ENCODE results near the gene RABGAP1. TPM values are rescaled to one million over a fixed set of nuclear protein-coding genes. Genes with fewer than 3 reads are reported as not detected.

Gene RABGAP1
- total and polyA plus RNA-seq, 2 experiments from 2014 or later = 8.5 to 33.9 TPM

DNA sequence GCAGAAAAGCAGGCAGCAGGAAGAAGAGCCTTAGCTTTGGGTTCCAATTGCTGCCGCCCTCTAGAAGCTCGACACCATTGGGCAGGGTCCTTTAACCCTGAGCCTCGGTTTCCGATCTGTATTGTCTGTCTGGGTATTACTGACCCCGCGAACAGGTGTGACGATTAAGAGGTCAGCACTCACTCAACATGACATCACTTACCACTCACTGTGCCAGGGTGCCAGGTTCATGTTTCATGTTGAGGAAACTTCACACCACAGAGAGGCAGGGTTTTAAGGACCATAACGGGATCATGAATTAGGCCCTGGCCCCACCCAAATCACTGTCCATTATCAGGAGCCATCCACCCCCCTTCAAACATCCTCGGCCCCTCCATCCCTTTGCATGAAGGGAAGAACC, 168.2 kb downstream of the RABGAP1 start (continued):
- TF ChIP-seq, protein P1, sequence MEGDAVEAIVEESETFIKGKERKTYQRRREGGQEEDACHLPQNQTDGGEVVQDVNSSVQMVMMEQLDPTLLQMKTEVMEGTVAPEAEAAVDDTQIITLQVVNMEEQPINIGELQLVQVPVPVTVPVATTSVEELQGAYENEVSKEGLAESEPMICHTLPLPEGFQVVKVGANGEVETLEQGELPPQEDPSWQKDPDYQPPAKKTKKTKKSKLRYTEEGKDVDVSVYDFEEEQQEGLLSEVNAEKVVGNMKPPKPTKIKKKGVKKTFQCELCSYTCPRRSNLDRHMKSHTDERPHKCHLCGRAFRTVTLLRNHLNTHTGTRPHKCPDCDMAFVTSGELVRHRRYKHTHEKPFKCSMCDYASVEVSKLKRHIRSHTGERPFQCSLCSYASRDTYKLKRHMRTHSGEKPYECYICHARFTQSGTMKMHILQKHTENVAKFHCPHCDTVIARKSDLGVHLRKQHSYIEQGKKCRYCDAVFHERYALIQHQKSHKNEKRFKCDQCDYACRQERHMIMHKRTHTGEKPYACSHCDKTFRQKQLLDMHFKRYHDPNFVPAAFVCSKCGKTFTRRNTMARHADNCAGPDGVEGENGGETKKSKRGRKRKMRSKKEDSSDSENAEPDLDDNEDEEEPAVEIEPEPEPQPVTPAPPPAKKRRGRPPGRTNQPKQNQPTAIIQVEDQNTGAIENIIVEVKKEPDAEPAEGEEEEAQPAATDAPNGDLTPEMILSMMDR (conservative IDR thresholded peaks at IDR 0.05; ENCODE audit: low read depth in 2 of 2) = no peak
- TF ChIP-seq, protein P2, sequence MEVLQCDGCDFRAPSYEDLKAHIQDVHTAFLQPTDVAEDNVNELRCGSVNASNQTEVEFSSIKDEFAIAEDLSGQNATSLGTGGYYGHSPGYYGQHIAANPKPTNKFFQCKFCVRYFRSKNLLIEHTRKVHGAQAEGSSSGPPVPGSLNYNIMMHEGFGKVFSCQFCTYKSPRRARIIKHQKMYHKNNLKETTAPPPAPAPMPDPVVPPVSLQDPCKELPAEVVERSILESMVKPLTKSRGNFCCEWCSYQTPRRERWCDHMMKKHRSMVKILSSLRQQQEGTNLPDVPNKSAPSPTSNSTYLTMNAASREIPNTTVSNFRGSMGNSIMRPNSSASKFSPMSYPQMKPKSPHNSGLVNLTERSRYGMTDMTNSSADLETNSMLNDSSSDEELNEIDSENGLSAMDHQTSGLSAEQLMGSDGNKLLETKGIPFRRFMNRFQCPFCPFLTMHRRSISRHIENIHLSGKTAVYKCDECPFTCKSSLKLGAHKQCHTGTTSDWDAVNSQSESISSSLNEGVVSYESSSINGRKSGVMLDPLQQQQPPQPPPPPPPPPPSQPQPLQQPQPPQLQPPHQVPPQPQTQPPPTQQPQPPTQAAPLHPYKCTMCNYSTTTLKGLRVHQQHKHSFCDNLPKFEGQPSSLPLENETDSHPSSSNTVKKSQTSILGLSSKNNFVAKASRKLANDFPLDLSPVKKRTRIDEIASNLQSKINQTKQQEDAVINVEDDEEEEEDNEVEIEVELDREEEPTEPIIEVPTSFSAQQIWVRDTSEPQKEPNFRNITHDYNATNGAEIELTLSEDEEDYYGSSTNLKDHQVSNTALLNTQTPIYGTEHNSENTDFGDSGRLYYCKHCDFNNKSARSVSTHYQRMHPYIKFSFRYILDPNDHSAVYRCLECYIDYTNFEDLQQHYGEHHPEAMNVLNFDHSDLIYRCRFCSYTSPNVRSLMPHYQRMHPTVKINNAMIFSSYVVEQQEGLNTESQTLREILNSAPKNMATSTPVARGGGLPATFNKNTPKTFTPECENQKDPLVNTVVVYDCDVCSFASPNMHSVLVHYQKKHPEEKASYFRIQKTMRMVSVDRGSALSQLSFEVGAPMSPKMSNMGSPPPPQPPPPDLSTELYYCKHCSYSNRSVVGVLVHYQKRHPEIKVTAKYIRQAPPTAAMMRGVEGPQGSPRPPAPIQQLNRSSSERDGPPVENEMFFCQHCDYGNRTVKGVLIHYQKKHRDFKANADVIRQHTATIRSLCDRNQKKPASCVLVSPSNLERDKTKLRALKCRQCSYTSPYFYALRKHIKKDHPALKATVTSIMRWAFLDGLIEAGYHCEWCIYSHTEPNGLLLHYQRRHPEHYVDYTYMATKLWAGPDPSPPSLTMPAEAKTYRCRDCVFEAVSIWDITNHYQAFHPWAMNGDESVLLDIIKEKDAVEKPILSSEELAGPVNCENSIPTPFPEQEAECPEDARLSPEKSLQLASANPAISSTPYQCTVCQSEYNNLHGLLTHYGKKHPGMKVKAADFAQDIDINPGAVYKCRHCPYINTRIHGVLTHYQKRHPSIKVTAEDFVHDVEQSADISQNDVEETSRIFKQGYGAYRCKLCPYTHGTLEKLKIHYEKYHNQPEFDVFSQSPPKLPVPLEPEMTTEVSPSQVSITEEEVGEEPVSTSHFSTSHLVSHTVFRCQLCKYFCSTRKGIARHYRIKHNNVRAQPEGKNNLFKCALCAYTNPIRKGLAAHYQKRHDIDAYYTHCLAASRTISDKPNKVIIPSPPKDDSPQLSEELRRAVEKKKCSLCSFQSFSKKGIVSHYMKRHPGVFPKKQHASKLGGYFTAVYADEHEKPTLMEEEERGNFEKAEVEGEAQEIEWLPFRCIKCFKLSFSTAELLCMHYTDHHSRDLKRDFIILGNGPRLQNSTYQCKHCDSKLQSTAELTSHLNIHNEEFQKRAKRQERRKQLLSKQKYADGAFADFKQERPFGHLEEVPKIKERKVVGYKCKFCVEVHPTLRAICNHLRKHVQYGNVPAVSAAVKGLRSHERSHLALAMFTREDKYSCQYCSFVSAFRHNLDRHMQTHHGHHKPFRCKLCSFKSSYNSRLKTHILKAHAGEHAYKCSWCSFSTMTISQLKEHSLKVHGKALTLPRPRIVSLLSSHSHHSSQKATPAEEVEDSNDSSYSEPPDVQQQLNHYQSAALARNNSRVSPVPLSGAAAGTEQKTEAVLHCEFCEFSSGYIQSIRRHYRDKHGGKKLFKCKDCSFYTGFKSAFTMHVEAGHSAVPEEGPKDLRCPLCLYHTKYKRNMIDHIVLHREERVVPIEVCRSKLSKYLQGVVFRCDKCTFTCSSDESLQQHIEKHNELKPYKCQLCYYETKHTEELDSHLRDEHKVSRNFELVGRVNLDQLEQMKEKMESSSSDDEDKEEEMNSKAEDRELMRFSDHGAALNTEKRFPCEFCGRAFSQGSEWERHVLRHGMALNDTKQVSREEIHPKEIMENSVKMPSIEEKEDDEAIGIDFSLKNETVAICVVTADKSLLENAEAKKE (CRISPR knock-in tag; IDR thresholded peaks at IDR 0.05) = no peak
- TF ChIP-seq ZNF331 (CRISPR knock-in tag; IDR thresholded peaks at IDR 0.05; ENCODE audit: low read depth) (no peak), STAT1 (IDR thresholded peaks at IDR 0.05; ENCODE audit: unreplicated experiment) (no peak)

DNA sequence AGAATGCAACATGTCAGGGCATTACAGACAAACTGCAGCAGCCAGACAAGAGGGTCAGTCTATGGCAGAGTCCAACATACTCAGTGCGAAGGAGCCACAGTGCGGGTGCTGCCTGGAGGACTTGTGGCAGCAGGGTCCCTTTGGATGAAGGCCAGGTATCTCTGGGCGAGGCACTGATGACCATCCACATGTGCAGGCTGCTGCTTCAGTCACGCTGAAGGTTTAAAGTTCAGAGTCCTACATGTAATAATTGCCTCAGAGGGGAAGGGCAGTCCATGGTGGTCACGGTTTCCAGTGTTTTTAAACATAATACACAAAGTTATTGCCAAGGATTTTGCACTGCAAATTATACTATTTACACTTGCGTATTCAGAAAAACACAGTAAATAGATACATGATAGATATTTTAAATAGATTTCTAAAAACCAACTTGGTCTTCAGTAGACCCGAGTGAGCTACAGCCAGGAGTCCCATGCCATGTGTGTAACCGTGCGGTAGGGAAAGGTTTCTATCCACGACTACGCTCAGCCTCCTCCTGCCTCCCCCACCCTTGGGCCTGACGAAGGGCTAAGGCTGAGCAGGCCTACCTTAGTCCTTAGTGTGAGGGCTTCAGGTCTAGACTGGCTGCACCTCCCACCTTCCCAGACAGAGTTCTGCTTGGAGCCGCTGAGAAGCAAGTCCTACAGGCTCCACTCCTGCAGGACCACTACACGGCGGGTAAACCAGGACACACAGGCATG, 168.9 kb downstream of the RABGAP1 start:
- Mint-ChIP-seq H3K4me1 (peaks cover 29% of the 10 kb centered on the region), H3K9me3 (no peaks in the 10 kb centered on the region; the same call in 2 of the 3 replicates), H3K27me3 (ENCODE audit: insufficient read depth, low read depth, poor library complexity) (peaks cover 23% of the 10 kb centered on the region), H3K36me3 (ENCODE audit: low read depth) (peaks cover 41% of the 10 kb centered on the region), H3K27ac (no peak overlapping the region), H3K4me3 (no peak overlapping the region)
- Histone ChIP-seq H3K36me3 (ENCODE audit: insufficient read depth) (no peaks in the 10 kb centered on the region; the same call in 1 of the 2 replicates), H3K79me2 (replicated peaks; ENCODE audit: insufficient read depth) (no peaks in the 10 kb centered on the region), H2AFZ (no peak overlapping the region), H4K20me1 (replicated peaks; ENCODE audit: insufficient read depth) (peaks cover 4% of the 10 kb centered on the region; the same call in 1 of the 2 replicates), H3K9me2 (ENCODE audit: insufficient read depth) (no peaks in the 10 kb centered on the region), H3K4me1 (ENCODE audit: insufficient read depth) (peaks cover 11% of the 10 kb centered on the region), H3K4me2 (no peak overlapping the region), H3K27me3 (ENCODE audit: insufficient read depth) (no peaks in the 10 kb centered on the region), H3K4me3 (no peak overlapping the region), H3F3A (replicated peaks; ENCODE audit: low read depth) (peaks cover 9% of the 10 kb centered on the region; the same call in 1 of the 2 replicates), H3K27ac (ENCODE audit: low read depth) (no peak overlapping the region)
- no peak for DNase-seq (ENCODE audit: low spot score)
- no peak for ATAC-seq
- TF ChIP-seq EZH2 (IDR thresholded peaks at IDR 0.05; ENCODE audit: low read depth, unreplicated experiment) (no peak), STAT1 (IDR thresholded peaks at IDR 0.05; ENCODE audit: unreplicated experiment) (no peak), NANOG (IDR thresholded peaks at IDR 0.05; ENCODE audit: borderline replicate concordance) (no peak), JUNB (IDR thresholded peaks at IDR 0.05; ENCODE audit: unreplicated experiment) (no peak), EZH2phosphoT487 (IDR thresholded peaks at IDR 0.05; ENCODE audit: unreplicated experiment) (no peak)

Measured in GM23338 (cell line).